Retina (tissue), 1 donor: ENCODE results near the gene TSPAN11.
"Not testable (repeated sequence)": the region's sequence is repeated elsewhere in the genome, so short reads cannot be mapped to it uniquely, and the experiment has no call there.

Experiments
- DNase-seq: peaks from one replicate; pipeline ENCODE4 v3.0.0-alpha.2; 2016

Gene TSPAN11

GRCh38 chr12:31021181-31021580 is 94.6 kb downstream of the TSPAN11 start:
- DNase-seq, result no peak

- no peak for DNase-seq
Measured at GRCh38 chr12:31021809-31022494, 95.4 kb downstream of the TSPAN11 start.

- no peak for DNase-seq
Measured at GRCh38 chr12:31023271-31023724, 96.8 kb downstream of the TSPAN11 start.

- no peak for DNase-seq
Measured at GRCh38 chr12:31026202-31026601, 99.7 kb downstream of the TSPAN11 start.

- DNase-seq, result not testable (repeated sequence)
Measured at GRCh38 chr12:31027006-31027405, 100.5 kb downstream of the TSPAN11 start.

- no peak for DNase-seq
Measured at GRCh38 chr12:31029468-31029867, 102.9 kb downstream of the TSPAN11 start.

GRCh38 chr12:31029916-31030562 is 103.5 kb downstream of the TSPAN11 start:
- DNase-seq, result no peak

GRCh38 chr12:31031951-31032335 is 105.4 kb downstream of the TSPAN11 start:
- DNase-seq, result no peak

- DNase-seq, result no peak
Measured at GRCh38 chr12:31033146-31033545, 106.6 kb downstream of the TSPAN11 start.

GRCh38 chr12:31033681-31034080 is 107.1 kb downstream of the TSPAN11 start:
- no peak for DNase-seq

- DNase-seq, result no peak
Measured at GRCh38 chr12:31034372-31034771, 107.8 kb downstream of the TSPAN11 start.

GRCh38 chr12:31035226-31035625 is 108.7 kb downstream of the TSPAN11 start:
- DNase-seq, result no peak

GRCh38 chr12:31035967-31036665 is 109.6 kb downstream of the TSPAN11 start:
- no peak for DNase-seq

GRCh38 chr12:31037028-31037427 is 110.5 kb downstream of the TSPAN11 start:
- no peak for DNase-seq

- DNase-seq, result no peak
Measured at GRCh38 chr12:31037931-31038330, 111.4 kb downstream of the TSPAN11 start.

- no peak for DNase-seq
Measured at GRCh38 chr12:31041033-31041564, 114.6 kb downstream of the TSPAN11 start.
